ENCODE results near the gene SLC10A2. TPM values are rescaled to one million over a fixed set of nuclear protein-coding genes. Genes with fewer than 3 reads are reported as not detected.

SLC10A2 gene, protein sequence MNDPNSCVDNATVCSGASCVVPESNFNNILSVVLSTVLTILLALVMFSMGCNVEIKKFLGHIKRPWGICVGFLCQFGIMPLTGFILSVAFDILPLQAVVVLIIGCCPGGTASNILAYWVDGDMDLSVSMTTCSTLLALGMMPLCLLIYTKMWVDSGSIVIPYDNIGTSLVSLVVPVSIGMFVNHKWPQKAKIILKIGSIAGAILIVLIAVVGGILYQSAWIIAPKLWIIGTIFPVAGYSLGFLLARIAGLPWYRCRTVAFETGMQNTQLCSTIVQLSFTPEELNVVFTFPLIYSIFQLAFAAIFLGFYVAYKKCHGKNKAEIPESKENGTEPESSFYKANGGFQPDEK
- not detected in 2 replicates for total RNA-seq (ENCODE audit: low replicate concordance)

DNA sequence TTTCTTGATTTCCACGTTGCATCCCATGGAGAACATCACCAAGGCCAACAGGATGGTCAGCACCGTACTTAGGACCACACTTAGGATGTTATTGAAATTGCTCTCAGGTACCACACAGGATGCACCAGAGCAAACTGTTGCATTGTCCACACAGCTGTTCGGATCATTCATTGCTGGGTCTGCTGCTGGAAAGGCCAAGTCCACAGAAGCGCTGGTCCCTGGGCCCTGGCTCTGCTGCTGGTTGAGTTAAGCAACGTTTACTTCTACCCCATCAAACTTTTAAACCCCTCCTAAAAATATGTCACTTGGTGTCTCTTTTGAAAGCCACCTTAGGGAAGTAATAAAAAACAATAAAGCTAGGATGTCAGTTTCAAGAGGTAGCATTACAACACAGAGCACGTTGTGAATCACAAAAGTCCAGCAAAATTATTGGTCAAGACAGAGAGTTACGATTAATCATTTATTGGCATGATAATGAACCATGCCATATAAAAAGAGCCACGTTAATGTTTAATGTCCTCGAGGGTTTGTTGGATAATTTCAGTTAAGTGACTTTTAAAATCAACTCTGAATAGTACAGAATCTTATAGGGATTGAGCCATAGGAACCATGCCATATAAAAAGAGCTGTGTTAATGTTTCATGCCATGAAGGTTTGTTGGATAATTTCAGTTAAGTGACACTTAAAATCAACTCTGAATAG is at the start of gene SLC10A2:
Gene SLC10A2 (minus strand): TSS at position 339 of the 702 bp plus-strand sequence. CDS start 168 bp downstream, at position 171.

Other genes with a start within 250 kb of the SLC10A2 start
- 35.1 and 46.8 TPM in 2 replicates for gene ERCC5, start 220.4 kb downstream of the SLC10A2 start, total RNA-seq (ENCODE audit: low replicate concordance)